ENCODE measurements around the gene CACNA1H.

GRCh38 chr16:1124795-1125194 lies 28.1 kb upstream of the CACNA1H start:
- TF ChIP-seq CTCF (IDR thresholded peaks at IDR 0.05): no peak
- TF ChIP-seq TCF7L2 (IDR thresholded peaks at IDR 0.05; ENCODE audit: low read depth, low read length): no peak
- TF ChIP-seq REST (IDR thresholded peaks at IDR 0.05; ENCODE audit: insufficient read depth in 1 of 2, low read depth in 2 of 2, low read length in 1 of 2): no peak
- no peak for TF ChIP-seq SIN3A (IDR thresholded peaks at IDR 0.05; ENCODE audit: borderline replicate concordance, insufficient read depth, low read depth, low read length)
- no peak for TF ChIP-seq POLR2AphosphoS5 (IDR thresholded peaks at IDR 0.05; ENCODE audit: low read depth, low read length)
